OCI-LY1 (cell line): ENCODE results near the gene KLHL29.

Experiments used
- CTCF ChIP-seq: fragments of 200-600 bp; sonication (generic), shearing (Covaris generic); IDR thresholded peaks from 2 replicates; pipeline ENCODE4 v1.5.1; 2017; ENCODE audit warnings: mild to moderate bottlenecking, antibody characterized with exemption, low read length, moderate library complexity, mixed read lengths
- EZH2 ChIP-seq: fragments of 200-600 bp; sonication (generic), shearing (Covaris generic); IDR thresholded peaks from 2 replicates; pipeline ENCODE4 v1.8.0; 2017; ENCODE audit warnings: borderline replicate concordance, mixed run types, mild to moderate bottlenecking, antibody characterized with exemption, low read length, moderate library complexity, mixed read lengths

GRCh38 chr2:23658466-23658942 is 273.5 kb downstream of the KLHL29 start:
- TF ChIP-seq CTCF (no peak), EZH2 (no peak)
